GM12865 (cell line): ENCODE results near the gene TNFRSF25.

ENCODE experiments used
- DNase-seq: peaks from one replicate; pipeline ENCODE4 v3.0.0; 2010; ENCODE audit warnings: low read depth
- H3K4me3 ChIP-seq: 2 replicates; pipeline ENCODE4 v1.5.1; 2011; ENCODE audit warnings: mild to moderate bottlenecking, low read depth, low read length, control low read depth
- TF ChIP-seq, protein P1 (sequence below): IDR thresholded peaks from 2 replicates; pipeline ENCODE4 v1.5.1; 2011; ENCODE audit warnings: low read length, control low read depth, low read depth, inconsistent platforms; ENCODE audit not compliant: insufficient read depth; ENCODE audit errors: missing control alignments

TNFRSF25 gene

DNA sequence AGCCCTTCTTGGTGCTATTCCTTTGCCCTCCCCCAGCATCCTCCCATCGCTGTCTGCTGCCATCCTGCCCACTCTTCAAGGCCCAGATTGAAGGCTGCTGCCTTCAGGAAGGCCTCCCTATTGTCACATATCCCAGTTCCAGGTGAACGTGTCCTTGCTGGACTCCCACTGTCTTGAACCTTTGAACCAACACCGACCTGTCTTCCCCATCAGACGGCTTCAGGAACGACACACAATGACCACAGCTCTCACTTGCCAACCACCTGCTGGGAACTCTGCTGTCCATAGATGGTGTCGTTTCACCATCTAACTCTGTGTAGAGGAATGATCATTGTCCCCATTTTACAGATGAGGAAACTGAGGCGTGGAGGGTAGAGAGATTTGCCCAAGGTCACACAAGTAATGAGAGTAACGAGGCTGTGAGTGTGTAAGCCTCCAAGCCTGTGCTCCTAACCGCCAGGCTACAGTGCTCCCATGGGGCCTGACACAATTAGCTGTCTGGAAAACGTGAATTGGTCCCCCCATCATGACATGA is 35.4 kb upstream of the TNFRSF25 start:
- no peak overlapping the region for H3K4me3 ChIP-seq
- TF ChIP-seq, protein P1, sequence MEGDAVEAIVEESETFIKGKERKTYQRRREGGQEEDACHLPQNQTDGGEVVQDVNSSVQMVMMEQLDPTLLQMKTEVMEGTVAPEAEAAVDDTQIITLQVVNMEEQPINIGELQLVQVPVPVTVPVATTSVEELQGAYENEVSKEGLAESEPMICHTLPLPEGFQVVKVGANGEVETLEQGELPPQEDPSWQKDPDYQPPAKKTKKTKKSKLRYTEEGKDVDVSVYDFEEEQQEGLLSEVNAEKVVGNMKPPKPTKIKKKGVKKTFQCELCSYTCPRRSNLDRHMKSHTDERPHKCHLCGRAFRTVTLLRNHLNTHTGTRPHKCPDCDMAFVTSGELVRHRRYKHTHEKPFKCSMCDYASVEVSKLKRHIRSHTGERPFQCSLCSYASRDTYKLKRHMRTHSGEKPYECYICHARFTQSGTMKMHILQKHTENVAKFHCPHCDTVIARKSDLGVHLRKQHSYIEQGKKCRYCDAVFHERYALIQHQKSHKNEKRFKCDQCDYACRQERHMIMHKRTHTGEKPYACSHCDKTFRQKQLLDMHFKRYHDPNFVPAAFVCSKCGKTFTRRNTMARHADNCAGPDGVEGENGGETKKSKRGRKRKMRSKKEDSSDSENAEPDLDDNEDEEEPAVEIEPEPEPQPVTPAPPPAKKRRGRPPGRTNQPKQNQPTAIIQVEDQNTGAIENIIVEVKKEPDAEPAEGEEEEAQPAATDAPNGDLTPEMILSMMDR, result no peak
- DNase-seq, result no peak

DNA sequence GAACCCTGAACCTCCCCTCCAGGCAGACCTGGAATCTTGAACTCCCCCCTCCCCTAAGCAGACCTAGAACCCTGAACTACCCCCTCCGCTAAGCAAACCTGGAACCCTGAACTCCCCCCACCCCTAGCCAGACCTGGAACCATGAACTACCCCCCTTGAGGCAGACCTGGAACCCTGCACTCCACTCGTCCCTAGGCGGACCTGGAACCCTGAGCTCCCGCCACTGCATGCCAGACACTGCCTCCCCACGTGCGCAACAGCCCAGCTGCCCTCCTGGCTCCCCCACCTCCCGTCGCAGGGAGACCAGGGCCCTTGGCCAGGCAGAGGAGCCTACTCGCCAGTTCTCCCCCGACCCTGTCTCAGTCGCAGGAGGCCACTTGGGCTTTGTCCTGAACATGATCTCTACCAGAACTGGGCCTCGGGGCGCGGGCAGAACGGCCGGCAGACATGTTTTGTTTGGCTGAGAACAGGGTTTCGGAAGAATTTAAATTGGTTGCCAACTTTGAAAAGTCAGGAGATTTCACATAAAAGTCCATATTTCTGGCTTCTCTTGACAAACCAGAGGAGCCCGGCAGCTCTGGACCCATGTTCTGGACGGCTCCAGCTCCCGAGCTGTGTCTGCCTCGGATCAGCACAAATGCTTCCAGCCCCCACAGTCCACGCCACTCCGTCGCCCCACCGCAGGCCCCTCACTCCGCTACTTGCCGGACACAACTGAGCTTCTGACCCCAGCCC is 34.7 kb upstream of the TNFRSF25 start:
- DNase-seq, result no peak
- no peak overlapping the region for H3K4me3 ChIP-seq
- TF ChIP-seq, protein P1, result no peak

DNA sequence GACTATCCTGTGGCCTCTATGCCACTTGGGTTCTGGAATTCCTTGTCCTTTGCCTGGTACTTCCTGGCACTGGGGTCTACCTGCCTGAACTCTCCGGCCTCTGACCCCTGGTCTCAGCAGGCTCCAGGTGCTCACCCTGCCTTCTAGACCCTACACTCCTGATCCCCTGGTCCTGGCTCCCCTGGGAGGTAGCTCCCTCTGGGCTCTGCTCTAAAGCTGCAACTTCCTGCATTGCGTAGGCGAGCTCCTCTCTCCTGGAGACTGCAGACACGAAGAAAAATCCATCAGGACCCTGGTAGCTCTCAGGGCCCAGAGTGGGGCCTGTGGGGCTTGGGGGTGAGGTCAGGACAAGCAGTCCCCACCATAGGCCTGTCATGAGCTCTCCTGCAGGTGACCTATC is 33.3 kb upstream of the TNFRSF25 start:
- no peak overlapping the region for H3K4me3 ChIP-seq
- TF ChIP-seq, protein P1, result no peak
- DNase-seq, result no peak

DNA sequence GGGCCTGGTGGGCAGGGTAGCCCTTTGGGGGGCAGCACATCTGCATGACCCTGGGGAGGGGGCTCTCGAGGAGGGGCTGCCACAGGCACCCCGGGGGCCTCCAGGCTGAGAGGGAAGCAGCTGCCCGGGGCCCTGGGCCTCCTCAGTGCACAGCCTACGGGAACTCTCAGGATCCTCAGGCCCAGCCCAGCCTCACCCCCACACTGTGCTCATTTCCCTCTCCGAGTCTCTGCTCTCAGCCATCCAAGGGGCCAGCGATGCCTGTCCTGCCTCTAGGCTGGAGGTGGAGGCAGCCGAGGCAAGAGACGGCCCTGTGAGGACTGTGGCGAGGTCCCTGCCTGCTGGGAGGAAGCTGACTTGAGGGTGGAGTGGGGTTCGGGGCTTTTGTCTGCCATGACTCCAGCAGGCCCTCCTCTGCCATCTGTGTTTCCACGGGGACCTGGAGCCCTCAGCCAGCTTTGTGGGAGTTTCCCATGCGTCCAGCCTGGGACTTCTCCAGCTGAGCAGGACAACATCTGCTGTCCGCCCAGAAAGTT is 32.7 kb upstream of the TNFRSF25 start:
- H3K4me3 ChIP-seq, result no peak overlapping the region
- TF ChIP-seq, protein P1, result no peak
- no peak for DNase-seq

GRCh38 chr1:6497867-6498575 is 32.0 kb upstream of the TNFRSF25 start:
- TF ChIP-seq, protein P1, result no peak
- no peak overlapping the region for H3K4me3 ChIP-seq
- DNase-seq, result no peak

DNA sequence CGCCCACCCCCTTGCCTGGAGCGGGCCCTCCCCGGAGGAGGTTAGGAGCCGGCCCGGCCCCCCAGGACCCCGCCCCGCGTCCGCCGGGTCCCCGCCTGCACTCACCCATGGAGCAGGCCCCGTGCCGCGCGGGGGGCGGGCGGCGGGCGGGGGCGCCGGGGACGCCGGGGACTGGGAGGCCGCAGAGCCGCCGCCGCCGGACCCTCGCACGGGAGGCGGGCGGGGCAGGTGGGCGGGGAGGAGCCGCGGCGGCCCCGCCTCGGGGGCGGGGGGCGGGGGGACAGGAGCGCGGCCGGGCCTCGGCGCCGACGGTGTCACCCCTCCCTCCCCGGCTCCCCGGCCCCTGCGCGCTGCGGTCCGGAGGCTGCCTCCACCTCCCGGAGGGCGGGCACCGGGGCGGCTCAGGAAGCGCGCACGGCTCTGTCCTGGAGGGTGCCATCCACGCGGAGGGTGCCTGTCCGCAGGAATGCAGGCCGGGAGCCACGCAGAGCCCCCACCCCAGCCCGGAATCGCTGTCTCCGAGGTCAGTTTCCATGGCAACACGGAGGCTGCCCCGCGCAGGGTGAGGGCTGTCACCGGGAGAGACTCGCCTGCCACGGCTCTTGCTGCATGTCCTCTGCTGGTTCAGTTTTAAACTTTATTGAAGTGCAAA is 31.4 kb upstream of the TNFRSF25 start:
- TF ChIP-seq, protein P1, result no peak
- no peak overlapping the region for H3K4me3 ChIP-seq
- DNase-seq, result peak; percentile 35
